ENCODE data around the gene MT1H.
"Not testable (repeated sequence)": the region's sequence is repeated elsewhere in the genome, so short reads cannot be mapped to it uniquely, and the experiment has no call there.

Gene MT1H

GRCh38 chr16:56665286-56666261, 4.0 kb upstream of the MT1H start:
- not testable (repeated sequence) for DNase-seq (ENCODE audit: low spot score)

GRCh38 chr16:56667581-56668571, 1.7 kb upstream of the MT1H start, which contains the start of gene MT1G:
Gene MT1G, minus strand, starts transcription at chr16:56668065. Its CDS starts 72 bp downstream, at chr16:56667993.
- no peak for DNase-seq (ENCODE audit: low spot score)

GRCh38 chr16:56669840-56670619, 416 bp downstream of the MT1H start:
- DNase-seq (ENCODE audit: low spot score) = no peak

- no peak for DNase-seq (ENCODE audit: low spot score)
Observed at GRCh38 chr16:56670620-56670934, 963 bp downstream of the MT1H start.

- not testable (repeated sequence) for DNase-seq (ENCODE audit: low spot score)
Observed at GRCh38 chr16:56671691-56672090, 2.1 kb downstream of the MT1H start.

GRCh38 chr16:56672171-56672570, 2.6 kb downstream of the MT1H start:
- not testable (repeated sequence) for DNase-seq (ENCODE audit: low spot score)

GRCh38 chr16:56672761-56673536, 3.3 kb downstream of the MT1H start:
- DNase-seq (ENCODE audit: low spot score) = no peak

GRCh38 chr16:56673921-56674320, 4.3 kb downstream of the MT1H start:
- no peak for DNase-seq (ENCODE audit: low spot score)

GRCh38 chr16:56674570-56674969, 5.0 kb downstream of the MT1H start:
- not testable (repeated sequence) for DNase-seq (ENCODE audit: low spot score)

GRCh38 chr16:56675685-56676210, 6.1 kb downstream of the MT1H start:
- no peak for DNase-seq (ENCODE audit: low spot score)

GRCh38 chr16:56677474-56677873, 7.9 kb downstream of the MT1H start:
- no peak for DNase-seq (ENCODE audit: low spot score)

- DNase-seq (ENCODE audit: low spot score) = no peak
Observed at GRCh38 chr16:56679078-56679730, 9.6 kb downstream of the MT1H start.

GRCh38 chr16:56679818-56680217, 10.2 kb downstream of the MT1H start:
- no peak for DNase-seq (ENCODE audit: low spot score)

GRCh38 chr16:56681939-56682702, 12.5 kb downstream of the MT1H start, which contains the start of gene MT1X:
Gene MT1X, plus strand, starts transcription at chr16:56682470. Its CDS starts 71 bp downstream, at chr16:56682541.
- peak; percentile 87 for DNase-seq (ENCODE audit: low spot score)

GRCh38 chr16:56682703-56683397, 13.2 kb downstream of the MT1H start:
- DNase-seq (ENCODE audit: low spot score) = no peak

- no peak for DNase-seq (ENCODE audit: low spot score)
Observed at GRCh38 chr16:56683424-56684172, 14.0 kb downstream of the MT1H start.

GRCh38 chr16:56684256-56684925, 14.8 kb downstream of the MT1H start:
- DNase-seq (ENCODE audit: low spot score) = no peak

Measured in NAMALWA (cell line).